GM12801 (cell line): ENCODE data around the gene PDE1A.

ENCODE experiments used
- CTCF ChIP-seq: IDR thresholded peaks from one replicate; pipeline ENCODE4 v1.5.1; 2011; ENCODE audit warnings: control low read depth; ENCODE audit not compliant: insufficient read length; ENCODE audit errors: extremely low read depth

The PDE1A gene

GRCh38 chr2:182367401-182367800, 59.4 kb downstream of the PDE1A start:
- no peak for TF ChIP-seq CTCF

GRCh38 chr2:182366628-182367027, 60.2 kb downstream of the PDE1A start:
- TF ChIP-seq CTCF = no peak

GRCh38 chr2:182365855-182366254, 61.0 kb downstream of the PDE1A start:
- no peak for TF ChIP-seq CTCF

GRCh38 chr2:182361477-182361876, 65.4 kb downstream of the PDE1A start:
- no peak for TF ChIP-seq CTCF

- TF ChIP-seq CTCF = no peak
Measured at GRCh38 chr2:182360663-182361260, 66.1 kb downstream of the PDE1A start.

- no peak for TF ChIP-seq CTCF
Measured at GRCh38 chr2:182359990-182360662, 66.7 kb downstream of the PDE1A start.

GRCh38 chr2:182359027-182359989, 67.5 kb downstream of the PDE1A start:
- TF ChIP-seq CTCF = no peak
